ENCODE measurements around the gene FHOD3.

FHOD3 gene

GRCh38 chr18:36783792-36784191 lies 486.3 kb downstream of the FHOD3 start:
- no peak overlapping the region for H3K27ac ChIP-seq
- peaks cover 3% of the 10 kb centered on the region for H3K36me3 ChIP-seq (replicated peaks)
- TF ChIP-seq CTCF (IDR thresholded peaks at IDR 0.05; ENCODE audit: low read depth, low read length, missing control alignments), result no peak
- in situ Hi-C loops (cut with HindIII; ENCODE audit: low pct_ligation_motif_present, low sequenced_read_pairs), result no loop called here
- no peak for DNase-seq
- no peaks in the 10 kb centered on the region for H3K27me3 ChIP-seq (replicated peaks)
- no peak overlapping the region for H3K4me3 ChIP-seq (ENCODE audit: low read depth, low read length)

- H3K4me3 ChIP-seq (ENCODE audit: low read depth, low read length), result no peak overlapping the region
- DNase-seq, result peak; percentile 79
- in situ Hi-C loops (cut with HindIII; ENCODE audit: low pct_ligation_motif_present, low sequenced_read_pairs), result no loop called here
- H3K27ac ChIP-seq, result peak overlapping the region; percentile 22
- peaks cover 4% of the 10 kb centered on the region for H3K36me3 ChIP-seq (replicated peaks)
- no peak for TF ChIP-seq CTCF (IDR thresholded peaks at IDR 0.05; ENCODE audit: low read depth, low read length, missing control alignments)
- H3K27me3 ChIP-seq (replicated peaks), result no peaks in the 10 kb centered on the region
These were observed 489.2 kb downstream of the FHOD3 start for GRCh38 chr18:36786686-36787085.

GRCh38 chr18:36792634-36793283 lies 495.2 kb downstream of the FHOD3 start:
- peaks cover 32% of the 10 kb centered on the region for H3K36me3 ChIP-seq (replicated peaks)

GRCh38 chr18:36798738-36799473 lies 501.4 kb downstream of the FHOD3 start:
- H3K4me3 ChIP-seq (ENCODE audit: low read depth, low read length), result no peak overlapping the region
- H3K27me3 ChIP-seq (replicated peaks), result no peaks in the 10 kb centered on the region
- H3K36me3 ChIP-seq (replicated peaks), result peaks cover 44% of the 10 kb centered on the region
- DNase-seq, result peak; percentile 12
- in situ Hi-C loops (cut with HindIII; ENCODE audit: low pct_ligation_motif_present, low sequenced_read_pairs), result no loop called here
- H3K27ac ChIP-seq, result no peak overlapping the region
- no peak for TF ChIP-seq CTCF (IDR thresholded peaks at IDR 0.05; ENCODE audit: low read depth, low read length, missing control alignments)

More at GRCh38 chr18:36792634-36793283, 495.2 kb downstream of the FHOD3 start:
- DNase-seq, result no peak
- Histone ChIP-seq H3K27ac (no peak overlapping the region), H3K4me3 (ENCODE audit: low read depth, low read length) (no peak overlapping the region), H3K27me3 (replicated peaks) (no peaks in the 10 kb centered on the region)
- no peak for TF ChIP-seq CTCF (IDR thresholded peaks at IDR 0.05; ENCODE audit: low read depth, low read length, missing control alignments)
- in situ Hi-C loops (cut with HindIII; ENCODE audit: low pct_ligation_motif_present, low sequenced_read_pairs), result no loop called here

- peaks cover 46% of the 10 kb centered on the region for H3K36me3 ChIP-seq (replicated peaks)
These were observed 507.6 kb downstream of the FHOD3 start for GRCh38 chr18:36805105-36805504.

More at GRCh38 chr18:36805105-36805504, 507.6 kb downstream of the FHOD3 start:
- no peak for TF ChIP-seq CTCF (IDR thresholded peaks at IDR 0.05; ENCODE audit: low read depth, low read length, missing control alignments)
- Histone ChIP-seq H3K27me3 (replicated peaks) (no peaks in the 10 kb centered on the region), H3K27ac (no peak overlapping the region), H3K4me3 (ENCODE audit: low read depth, low read length) (no peak overlapping the region)
- in situ Hi-C loops (cut with HindIII; ENCODE audit: low pct_ligation_motif_present, low sequenced_read_pairs), result no loop called here
- no peak for DNase-seq

All from brain microvascular endothelial cell (primary cell).